NOMO-1 treated with dmso at 0.1 percent for 144 hours (cell line): ENCODE data around the gene TRAPPC6A.

Source experiments
- DNase-seq: peaks from one replicate; lab custom pipeline; 2025; ENCODE audit not compliant: unreplicated experiment; lab: John Stamatoyannopoulos, UW

TRAPPC6A gene, protein sequence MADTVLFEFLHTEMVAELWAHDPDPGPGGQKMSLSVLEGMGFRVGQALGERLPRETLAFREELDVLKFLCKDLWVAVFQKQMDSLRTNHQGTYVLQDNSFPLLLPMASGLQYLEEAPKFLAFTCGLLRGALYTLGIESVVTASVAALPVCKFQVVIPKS

GRCh38 chr19:45177817-45178261 lies at the start of gene TRAPPC6A:
Gene TRAPPC6A, minus strand, starts transcription at chr19:45178237. Its CDS starts 19 bp downstream, at chr19:45178218.
- DNase-seq = peak; percentile 87

GRCh38 chr19:45224645-45225044 lies 46.6 kb upstream of the TRAPPC6A start:
- no peak for DNase-seq

DNA sequence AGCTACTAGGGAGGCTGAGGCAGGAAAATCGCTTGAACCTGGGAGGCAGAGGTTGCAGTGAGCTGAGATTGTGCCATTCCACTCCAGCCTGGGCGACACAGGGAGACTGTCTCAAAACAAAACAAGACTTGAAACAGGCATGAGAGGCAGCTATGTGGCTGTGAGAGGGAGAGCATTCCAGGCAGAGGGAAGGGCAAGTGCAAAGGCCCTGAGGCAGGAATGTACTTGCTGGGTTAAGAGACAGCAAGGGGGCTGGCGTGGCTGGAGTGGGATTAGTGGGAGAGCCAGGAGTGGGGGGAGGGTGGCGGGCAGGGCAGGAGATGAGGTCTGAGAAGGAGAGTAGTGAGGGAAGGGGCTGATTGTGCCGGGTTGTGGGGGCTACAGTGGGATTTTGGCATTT lies 45.8 kb upstream of the TRAPPC6A start:
- no peak for DNase-seq

DNA sequence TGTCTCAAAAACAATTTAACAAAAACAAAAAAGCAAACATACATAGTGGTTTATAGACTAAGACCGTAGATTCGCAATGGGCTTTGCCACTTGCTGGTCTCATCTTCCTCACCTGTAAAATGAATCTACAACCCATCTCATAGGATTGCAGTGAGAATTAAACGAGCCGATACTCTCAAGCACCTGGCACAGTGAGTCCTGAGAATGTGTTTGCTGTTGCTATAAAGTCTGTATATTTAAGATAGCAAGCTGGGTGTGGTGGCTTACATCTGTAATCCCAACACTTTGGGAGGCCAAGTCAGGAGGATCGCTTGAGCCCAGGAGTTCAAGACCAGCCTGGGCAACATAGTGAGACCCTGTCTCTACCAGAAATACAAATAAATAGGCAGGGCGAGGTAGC lies 44.7 kb upstream of the TRAPPC6A start:
- no peak for DNase-seq

DNA sequence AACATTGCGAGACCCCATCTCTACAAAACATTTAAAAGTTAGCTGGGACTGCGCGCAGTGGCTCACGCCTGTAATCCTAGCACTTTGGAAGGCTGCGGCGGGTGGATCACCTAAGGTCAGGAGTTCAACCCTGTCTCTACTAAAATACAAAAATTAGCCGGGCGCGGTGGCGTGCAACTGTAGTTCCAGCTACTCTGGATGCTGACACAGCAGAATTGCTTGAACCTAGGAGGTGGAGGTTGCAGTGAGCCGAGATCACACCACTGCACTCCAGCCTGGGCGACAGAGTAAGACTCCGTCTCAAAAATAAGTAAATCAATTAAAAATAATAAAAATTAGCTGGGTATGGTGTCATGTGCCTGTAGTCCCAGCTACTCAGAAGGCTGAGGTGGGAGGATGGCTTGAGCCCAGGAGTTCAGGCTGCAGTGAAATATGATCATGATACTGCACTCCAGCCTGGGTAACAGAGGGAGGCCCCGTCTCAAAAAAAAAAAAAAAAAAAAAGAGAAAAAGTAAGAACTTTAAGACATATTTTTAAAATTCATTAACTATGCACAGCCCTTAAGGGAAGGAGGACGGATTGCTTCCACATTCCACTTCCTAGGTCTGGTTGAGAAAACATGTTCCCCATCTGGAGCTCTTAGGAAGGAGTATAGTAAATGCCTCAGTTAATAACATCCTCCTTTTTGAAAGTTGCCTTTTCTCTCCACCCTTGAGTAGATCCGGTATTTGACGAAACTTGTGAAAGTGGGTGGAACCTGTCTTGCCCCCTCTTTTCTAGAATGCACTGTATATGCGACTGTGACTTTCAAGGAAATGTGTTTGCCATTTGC lies 41.1 kb upstream of the TRAPPC6A start:
- peak; percentile 17 for DNase-seq

DNA sequence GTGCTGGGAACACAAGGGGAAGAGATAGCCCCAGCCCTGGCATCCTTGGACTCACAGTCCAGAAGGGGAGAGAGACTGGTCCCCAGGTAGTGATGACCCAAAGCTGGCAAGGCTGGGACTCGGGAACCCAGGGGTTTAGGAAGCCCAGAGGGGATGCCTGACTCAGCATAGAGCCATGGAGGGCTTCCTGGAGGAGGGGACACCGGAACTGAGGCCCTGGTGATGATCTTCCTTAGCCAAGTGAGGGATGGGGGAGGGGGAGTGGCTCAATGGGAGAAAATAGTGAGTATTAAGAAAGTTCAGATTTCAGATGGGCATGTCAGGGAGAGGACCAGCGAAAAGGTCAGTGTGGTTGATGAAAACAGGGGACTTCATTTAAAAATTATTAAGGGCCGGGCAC lies 40.4 kb upstream of the TRAPPC6A start:
- DNase-seq = no peak

DNA sequence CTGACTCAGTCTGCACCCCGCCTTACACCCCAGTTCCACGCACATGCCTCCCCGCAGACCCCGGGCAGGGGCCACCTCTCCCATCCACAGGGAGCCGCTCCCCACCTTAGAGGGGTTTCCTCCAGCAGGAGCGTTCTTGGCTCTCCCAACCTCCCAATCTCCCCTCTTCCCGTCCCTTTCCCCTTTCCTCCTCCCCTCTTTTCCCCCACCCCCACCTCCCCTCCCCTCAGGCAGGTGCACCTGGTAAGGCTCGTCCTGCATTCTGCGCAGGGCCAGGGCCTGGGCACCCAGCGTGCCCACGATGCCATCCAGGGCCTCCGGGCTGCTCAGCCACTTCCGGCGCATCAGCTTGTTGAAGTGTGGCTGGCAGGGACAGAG lies 39.9 kb upstream of the TRAPPC6A start:
- no peak for DNase-seq

DNA sequence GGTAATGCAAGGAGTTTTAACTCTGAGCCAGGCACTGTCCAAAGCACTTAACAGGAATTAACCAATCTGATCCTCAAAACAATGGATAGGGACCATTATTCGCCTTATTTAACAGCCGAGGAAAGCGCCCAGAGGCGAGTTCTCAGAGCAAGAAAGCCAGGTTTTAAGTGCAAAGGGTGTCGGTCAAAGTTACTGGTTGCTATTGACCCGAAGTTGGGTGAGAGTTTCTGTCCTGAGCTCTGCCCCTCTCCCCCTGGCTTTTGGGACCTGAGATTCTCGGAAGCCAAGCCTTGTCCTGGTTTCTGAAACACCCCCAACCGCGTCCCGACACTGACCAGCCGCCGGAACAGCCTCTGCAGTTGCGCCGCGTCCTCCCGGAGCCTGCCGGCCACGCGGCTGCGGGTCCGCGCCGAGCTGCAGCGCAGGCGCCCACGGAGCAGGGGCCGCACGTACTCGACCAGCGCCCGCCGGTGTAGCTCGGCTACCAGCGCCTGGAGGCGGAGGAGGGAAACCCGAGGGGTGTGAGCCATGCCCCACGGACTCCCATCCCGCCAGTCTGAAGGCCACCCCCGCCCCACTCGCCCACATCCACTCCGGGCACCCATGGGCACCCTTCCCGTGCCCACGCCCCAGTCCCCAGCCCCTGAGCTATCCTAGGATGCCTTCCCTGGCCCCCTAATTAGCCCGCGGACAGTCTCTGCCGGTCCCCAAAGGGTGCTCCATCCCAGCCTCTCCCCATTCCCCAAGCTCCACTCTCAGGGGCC lies 39.3 kb upstream of the TRAPPC6A start:
- no peak for DNase-seq

GRCh38 chr19:45216667-45217066 lies 38.6 kb upstream of the TRAPPC6A start:
- no peak for DNase-seq

GRCh38 chr19:45215391-45216191 lies 37.6 kb upstream of the TRAPPC6A start:
- DNase-seq = no peak

DNA sequence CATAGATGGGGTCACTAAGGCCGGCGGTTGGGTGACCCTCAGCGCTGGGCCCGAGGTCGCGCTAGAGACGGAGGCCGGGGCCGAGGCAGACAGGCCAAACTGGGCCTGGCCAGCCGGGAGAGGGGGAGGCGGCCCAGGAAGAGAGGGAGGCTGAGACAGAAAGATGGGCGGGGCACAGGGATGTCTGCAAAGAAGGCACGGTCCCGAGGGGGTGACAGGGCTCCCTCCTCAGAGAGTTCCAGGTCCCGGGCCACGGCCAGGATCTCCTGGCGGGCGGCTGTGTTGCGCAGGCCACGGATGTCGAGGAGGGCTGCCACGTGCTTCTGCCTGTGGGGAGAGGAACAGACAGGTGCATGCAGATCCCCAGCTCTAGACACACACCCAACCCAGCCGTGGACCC lies 35.0 kb upstream of the TRAPPC6A start:
- DNase-seq = no peak

- DNase-seq = no peak
These were observed 33.8 kb upstream of the TRAPPC6A start for GRCh38 chr19:45211751-45212381.

DNA sequence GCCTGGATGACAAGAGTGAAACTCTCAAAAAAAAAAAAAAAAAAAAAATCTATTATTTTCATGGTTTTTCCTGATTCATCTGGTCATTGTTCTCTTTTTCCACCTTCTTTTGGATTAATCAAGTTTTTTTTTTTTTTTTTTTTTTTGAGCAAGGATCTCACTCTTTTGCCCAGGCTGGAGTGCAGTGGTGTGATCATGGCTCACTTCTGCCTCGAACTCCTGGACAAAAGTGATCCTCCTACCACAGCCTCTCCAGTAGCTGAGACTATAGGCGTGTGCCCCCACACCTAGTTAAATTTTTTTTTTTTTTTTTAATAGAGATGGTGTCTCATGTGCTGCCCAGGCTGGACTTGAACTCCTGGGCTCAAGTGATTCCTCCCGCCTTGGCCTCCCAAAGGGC lies 28.3 kb upstream of the TRAPPC6A start:
- DNase-seq = no peak

- DNase-seq = no peak
These were observed 27.8 kb upstream of the TRAPPC6A start for GRCh38 chr19:45205810-45206209.

- no peak for DNase-seq
These were observed 24.6 kb upstream of the TRAPPC6A start for GRCh38 chr19:45202637-45203036.

GRCh38 chr19:45200568-45200967 lies 22.5 kb upstream of the TRAPPC6A start:
- no peak for DNase-seq

GRCh38 chr19:45195764-45196163 lies 17.7 kb upstream of the TRAPPC6A start:
- no peak for DNase-seq

DNA sequence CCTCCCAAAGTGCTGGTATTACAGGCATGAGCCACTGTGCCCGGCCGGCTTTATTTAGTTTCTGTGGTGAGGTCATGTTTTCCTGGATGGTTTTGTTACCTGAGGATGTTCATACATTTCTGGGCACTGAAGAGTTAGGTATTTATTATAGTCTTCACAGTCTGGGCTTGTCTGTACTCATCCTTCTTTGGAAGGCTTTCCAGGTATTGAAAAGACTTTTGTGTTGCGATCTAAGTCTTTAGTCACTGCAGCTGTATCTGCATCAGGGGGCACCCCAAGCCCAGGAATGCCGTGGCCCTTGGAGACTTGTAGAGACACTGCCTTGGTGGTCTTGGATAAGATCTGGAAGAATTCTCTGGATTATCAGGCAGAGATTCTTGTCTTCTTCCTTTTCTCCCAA lies 13.3 kb upstream of the TRAPPC6A start:
- DNase-seq = no peak

GRCh38 chr19:45189971-45190370 lies 11.9 kb upstream of the TRAPPC6A start:
- no peak for DNase-seq

GRCh38 chr19:45187421-45188100 lies 9.5 kb upstream of the TRAPPC6A start:
- no peak for DNase-seq
